BLaER1 treated with 17β-estradiol and CSF1 and Interleukin-3, amounts not matched to agents 10 nM and 100 nM (cell line): ENCODE results near the gene ULK1.

Experiments used
- H3K27ac ChIP-seq, 11 experiments: shearing (Covaris generic); formaldehyde crosslinking; 2 replicates each; pipeline ENCODE4 v1.8.1; 2022
- H3K27me3 ChIP-seq, 11 experiments: shearing (Covaris generic); formaldehyde crosslinking; 2 replicates each; pipeline ENCODE4 v1.8.1; 2022
- H3K36me3 ChIP-seq, 11 experiments: shearing (Covaris generic); formaldehyde crosslinking; 2 replicates each; pipeline ENCODE4 v1.8.1; 2022
- H3K4me1 ChIP-seq, 10 experiments: shearing (Covaris generic); formaldehyde crosslinking; 2 replicates each; pipeline ENCODE4 v1.8.1; 2022
- H3K4me2 ChIP-seq, 11 experiments: shearing (Covaris generic); formaldehyde crosslinking; 2 replicates each; pipeline ENCODE4 v1.8.1; 2022
- H3K4me3 ChIP-seq, 10 experiments: shearing (Covaris generic); formaldehyde crosslinking; 2 replicates each; pipeline ENCODE4 v1.8.1; 2022
- H3K9ac ChIP-seq, 11 experiments: shearing (Covaris generic); formaldehyde crosslinking; 2 replicates each; pipeline ENCODE4 v1.8.1; 2022
- H3K9me3 ChIP-seq, 11 experiments: shearing (Covaris generic); formaldehyde crosslinking; replicated peaks in 1 of 11; 2 replicates each; pipeline ENCODE4 v1.8.1; 2022
- H4K20me1 ChIP-seq, 11 experiments: shearing (Covaris generic); formaldehyde crosslinking; 2 replicates each; pipeline ENCODE4 v1.8.1; 2022
- Cebpa-rat ChIP-seq, 11 experiments: shearing (Covaris generic); IDR thresholded peaks; 2 replicates each; pipeline ENCODE4 v1.8.1; 2022

Gene ULK1

DNA sequence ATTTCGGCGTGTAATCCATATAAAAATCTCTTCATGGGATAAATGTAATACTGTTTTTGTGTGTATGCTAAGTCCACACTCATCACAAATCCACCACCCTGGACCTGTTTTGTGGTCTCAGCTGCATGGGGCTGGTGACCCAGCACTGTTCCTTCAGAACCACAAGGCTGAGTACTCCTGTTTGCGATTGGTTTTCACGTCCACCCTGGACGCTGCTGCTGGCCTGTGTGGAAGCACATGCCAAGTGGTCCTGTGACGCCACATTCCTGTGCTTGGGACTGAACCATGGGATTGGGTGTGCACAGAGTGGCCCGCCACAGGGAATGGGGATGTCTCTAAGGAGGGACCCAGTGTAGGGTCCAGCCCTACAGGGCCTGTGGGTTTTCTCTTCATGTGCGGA is 39.0 kb downstream of the ULK1 start:
- peaks cover 0 to 81% (median 56%) of the 10 kb centered on the region in 11 experiments; a peak in 19 of 22 replicates for H4K20me1 ChIP-seq
- peaks cover 12 to 32% (median 26%) of the 10 kb centered on the region in 10 experiments for H3K4me1 ChIP-seq
- no peak overlapping the region for H3K4me3 ChIP-seq
- H3K4me2 ChIP-seq: no peak overlapping the region
- no peaks in the 10 kb centered on the region for H3K27me3 ChIP-seq
- no peaks in the 10 kb centered on the region for H3K9me3 ChIP-seq
- H3K27ac ChIP-seq: no peak overlapping the region
- no peak overlapping the region for H3K9ac ChIP-seq
- TF ChIP-seq Cebpa-rat (IDR thresholded peaks at IDR 0.05): no peak
- H3K36me3 ChIP-seq: peaks cover 61 to 82% (median 79%) of the 10 kb centered on the region in 11 experiments

DNA sequence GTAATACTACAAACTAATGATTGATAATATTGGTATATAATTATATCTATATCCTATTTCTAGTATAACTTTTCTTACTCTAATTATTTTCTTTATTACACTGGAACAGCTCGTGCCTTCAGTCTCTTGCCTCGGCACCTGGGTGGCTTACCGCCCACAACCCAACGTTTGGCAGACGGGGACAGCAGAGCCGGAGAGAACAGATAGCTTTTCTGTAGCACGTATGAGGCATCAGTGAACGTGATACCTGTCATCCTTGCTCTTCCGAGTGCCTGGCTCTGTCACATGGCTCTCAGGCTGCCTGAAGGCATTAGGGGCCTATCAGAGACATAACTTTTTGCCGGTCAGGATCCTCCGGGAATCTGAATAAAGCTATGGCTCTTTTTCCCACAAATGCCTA is 40.1 kb downstream of the ULK1 start:
- no peak overlapping the region for H3K27ac ChIP-seq
- H3K4me2 ChIP-seq: no peak overlapping the region
- H3K27me3 ChIP-seq: no peaks in the 10 kb centered on the region
- H3K36me3 ChIP-seq: peaks cover 71 to 94% (median 91%) of the 10 kb centered on the region in 11 experiments
- H4K20me1 ChIP-seq: peaks cover 0 to 92% (median 62%) of the 10 kb centered on the region in 11 experiments; a peak in 19 of 22 replicates
- TF ChIP-seq Cebpa-rat (IDR thresholded peaks at IDR 0.05): no peak
- no peak overlapping the region for H3K4me3 ChIP-seq
- no peak overlapping the region for H3K9ac ChIP-seq
- H3K9me3 ChIP-seq: no peaks in the 10 kb centered on the region
- H3K4me1 ChIP-seq: peaks cover 12 to 29% (median 25%) of the 10 kb centered on the region in 10 experiments

DNA sequence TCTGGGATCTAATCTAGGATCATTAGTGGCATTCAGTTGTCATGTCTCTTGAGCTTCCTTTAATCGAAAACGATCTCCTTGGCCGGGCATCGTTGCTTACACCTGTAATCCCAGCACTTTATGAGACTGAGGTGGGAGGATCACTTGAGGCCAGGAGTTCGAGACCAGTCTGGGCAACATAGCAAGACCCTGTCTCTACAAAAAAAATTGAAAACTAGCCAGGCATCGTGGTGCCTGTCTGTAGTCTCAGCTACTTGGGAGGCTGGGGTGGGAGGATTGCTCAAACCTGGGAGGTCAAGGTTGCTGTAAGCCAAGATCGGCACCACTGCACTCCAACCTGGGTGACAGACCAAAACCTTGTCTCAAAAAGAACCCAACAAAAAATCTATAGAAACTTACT is 43.7 kb downstream of the ULK1 start:
- no peak overlapping the region for H3K4me2 ChIP-seq
- H3K27ac ChIP-seq: no peak overlapping the region
- no peak for TF ChIP-seq Cebpa-rat (IDR thresholded peaks at IDR 0.05)
- H3K4me1 ChIP-seq: no peaks in the 10 kb centered on the region
- H3K4me3 ChIP-seq: no peak overlapping the region
- peaks cover 88 to 100% (median 99%) of the 10 kb centered on the region in 11 experiments for H3K36me3 ChIP-seq
- H3K9ac ChIP-seq: 0 out of 22 replicates have a peak overlapping the region, but pooled peaks of 1 of the 11 experiments have one; percentile 19
- H3K27me3 ChIP-seq: no peaks in the 10 kb centered on the region
- no peaks in the 10 kb centered on the region for H3K9me3 ChIP-seq
- H4K20me1 ChIP-seq: peaks cover 0 to 94% (median 64%) of the 10 kb centered on the region in 11 experiments; a peak in 18 of 22 replicates

DNA sequence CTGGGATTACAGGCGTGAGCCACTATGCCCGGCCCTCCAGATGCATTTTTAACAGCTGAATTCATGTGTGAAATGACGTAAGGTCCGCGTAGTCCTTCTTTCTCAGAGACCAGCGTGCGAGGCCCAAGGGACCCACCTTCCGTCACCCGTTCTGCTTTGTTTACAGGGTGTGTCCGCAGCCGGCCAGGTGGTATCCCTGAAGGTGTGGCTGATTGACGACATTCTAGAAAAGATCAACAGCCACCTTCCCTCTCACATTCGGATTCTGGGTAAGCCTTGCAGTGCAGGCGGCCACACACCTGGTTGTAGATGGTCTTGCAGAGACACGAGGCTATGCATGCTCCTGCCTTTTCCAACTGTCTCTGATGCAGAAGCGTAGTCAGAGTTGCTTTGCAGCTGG is 44.6 kb downstream of the ULK1 start:
- no peak overlapping the region for H3K27ac ChIP-seq
- H3K36me3 ChIP-seq: peaks cover 88 to 100% (median 99%) of the 10 kb centered on the region in 11 experiments
- no peaks in the 10 kb centered on the region for H3K27me3 ChIP-seq

DNA sequence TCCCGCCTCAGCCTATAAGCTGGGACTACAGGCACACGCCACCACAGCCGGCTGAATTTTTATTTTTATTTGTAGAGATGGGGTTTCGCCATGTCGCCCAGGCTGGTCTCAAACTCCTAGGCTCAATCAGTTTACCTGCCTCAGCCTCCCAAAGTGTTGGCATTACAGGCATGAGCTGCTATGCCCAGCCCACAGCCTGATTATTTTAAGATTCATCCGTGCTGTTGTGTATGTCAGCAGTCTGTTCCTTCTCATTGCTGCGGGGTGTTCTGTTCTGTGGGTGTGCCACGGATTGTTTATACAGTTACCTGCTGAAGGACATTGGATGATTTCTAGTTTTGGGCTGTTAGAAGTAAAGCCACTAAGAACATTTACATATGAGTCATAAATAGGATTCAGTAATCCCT is 45.7 kb downstream of the ULK1 start:
- Histone ChIP-seq H3K4me1 (peaks cover 0 to 7% (median under 1%) of the 10 kb centered on the region in 10 experiments; a peak in 4 of 20 replicates), H3K9ac (0 out of 22 replicates have a peak overlapping the region, but pooled peaks of 1 of the 11 experiments have one; percentile 16), H3K9me3 (no peaks in the 10 kb centered on the region), H3K27me3 (no peaks in the 10 kb centered on the region), H3K36me3 (peaks cover 88 to 100% (median 99%) of the 10 kb centered on the region in 11 experiments), H3K4me2 (no peak overlapping the region), H4K20me1 (peaks cover 0 to 95% (median 56%) of the 10 kb centered on the region in 11 experiments; a peak in 18 of 22 replicates), H3K4me3 (no peak overlapping the region), H3K27ac (no peak overlapping the region)
- no peak for TF ChIP-seq Cebpa-rat (IDR thresholded peaks at IDR 0.05)

More for the DNA sequence above, 44.6 kb downstream of the ULK1 start:
- no peaks in the 10 kb centered on the region for H3K4me1 ChIP-seq
- no peak overlapping the region for H3K9ac ChIP-seq
- no peak overlapping the region for H3K4me2 ChIP-seq
- no peak overlapping the region for H3K4me3 ChIP-seq
- peaks cover 0 to 94% (median 61%) of the 10 kb centered on the region in 11 experiments; a peak in 18 of 22 replicates for H4K20me1 ChIP-seq
- TF ChIP-seq Cebpa-rat (IDR thresholded peaks at IDR 0.05): no peak
- H3K9me3 ChIP-seq: no peaks in the 10 kb centered on the region

DNA sequence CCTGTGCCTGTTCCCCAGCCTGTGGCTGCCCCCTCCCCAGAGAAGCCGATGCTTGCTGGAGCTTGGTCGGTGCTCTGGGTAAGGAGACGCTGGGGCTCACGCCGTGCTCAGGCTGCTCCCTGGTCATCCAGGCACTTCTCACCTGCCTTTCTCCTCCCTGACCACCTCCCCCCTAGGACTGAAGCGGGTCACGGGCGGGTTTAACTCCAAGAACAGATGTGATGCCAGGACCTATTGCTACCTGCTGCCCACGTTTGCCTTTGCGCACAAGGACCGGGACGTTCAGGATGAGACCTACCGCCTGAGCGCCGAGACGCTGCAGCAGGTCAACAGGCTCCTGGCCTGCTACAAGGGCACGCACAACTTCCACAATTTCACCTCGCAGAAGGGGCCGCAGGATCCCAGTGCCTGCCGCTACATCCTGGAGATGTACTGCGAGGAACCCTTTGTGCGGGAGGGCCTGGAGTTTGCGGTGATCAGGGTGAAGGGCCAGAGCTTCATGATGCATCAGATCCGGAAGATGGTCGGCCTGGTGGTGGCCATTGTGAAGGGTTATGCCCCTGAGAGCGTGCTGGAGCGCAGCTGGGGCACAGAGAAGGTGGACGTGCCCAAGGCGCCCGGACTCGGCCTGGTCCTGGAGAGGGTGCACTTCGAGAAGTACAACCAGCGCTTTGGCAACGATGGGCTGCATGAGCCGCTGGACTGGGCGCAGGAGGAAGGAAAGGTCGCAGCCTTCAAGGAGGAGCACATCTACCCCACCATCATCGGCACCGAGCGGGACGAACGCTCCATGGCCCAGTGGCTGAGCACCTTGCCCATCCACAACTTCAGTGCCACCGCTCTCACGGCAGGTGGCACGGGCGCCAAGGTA is 46.9 kb downstream of the ULK1 start:
- no peak overlapping the region for H3K4me3 ChIP-seq
- H4K20me1 ChIP-seq: peaks cover 0 to 94% (median 56%) of the 10 kb centered on the region in 11 experiments; a peak in 18 of 22 replicates
- H3K9me3 ChIP-seq: no peaks in the 10 kb centered on the region
- no peak overlapping the region for H3K4me2 ChIP-seq
- no peak overlapping the region for H3K9ac ChIP-seq
- H3K36me3 ChIP-seq: peaks cover 78 to 92% (median 90%) of the 10 kb centered on the region in 11 experiments
- peaks cover 0 to 12% (median 2%) of the 10 kb centered on the region in 10 experiments; a peak in 4 of 20 replicates for H3K4me1 ChIP-seq
- no peak overlapping the region for H3K27ac ChIP-seq
- no peak for TF ChIP-seq Cebpa-rat (IDR thresholded peaks at IDR 0.05)
- no peaks in the 10 kb centered on the region for H3K27me3 ChIP-seq

DNA sequence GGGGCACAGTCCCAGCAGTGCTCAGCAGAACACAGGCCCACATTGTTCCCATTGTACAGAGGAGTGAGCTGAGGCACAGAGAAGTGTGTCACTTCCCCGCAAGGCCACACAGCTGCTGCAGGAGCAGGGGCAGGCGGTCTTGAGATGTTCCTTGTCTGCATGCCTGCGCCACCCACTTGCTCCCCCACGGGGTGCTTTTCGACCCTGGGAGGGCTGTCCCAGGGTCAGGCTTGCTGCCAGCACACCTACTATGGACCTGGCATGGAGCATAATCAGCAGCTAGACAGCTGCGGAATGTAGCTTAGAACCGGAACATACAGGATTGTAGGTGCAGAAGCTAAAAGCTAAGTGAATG is 47.5 kb downstream of the ULK1 start:
- TF ChIP-seq Cebpa-rat (IDR thresholded peaks at IDR 0.05): no peak
- peaks cover 72 to 86% (median 84%) of the 10 kb centered on the region in 11 experiments for H3K36me3 ChIP-seq

DNA sequence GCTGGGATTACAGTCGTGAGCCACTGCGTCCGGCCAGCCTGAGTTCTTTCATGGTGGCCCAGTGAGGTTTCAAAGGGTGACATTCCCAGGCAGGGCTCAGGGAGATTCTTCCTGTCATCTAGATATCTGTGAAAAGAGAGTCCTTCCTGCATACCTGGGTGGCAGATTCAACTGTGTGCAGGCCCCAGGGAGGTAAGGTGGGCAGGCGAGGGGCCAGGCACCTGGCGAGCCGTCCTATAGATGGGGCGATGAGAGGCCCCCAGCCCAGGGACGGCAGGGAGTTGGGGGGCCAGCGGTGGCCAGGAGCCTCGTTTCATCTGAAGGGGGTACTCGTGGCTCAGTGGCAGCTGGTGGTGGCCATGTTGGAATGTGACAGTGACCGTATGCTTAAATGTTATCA is 48.2 kb downstream of the ULK1 start:
- Histone ChIP-seq H3K36me3 (peaks cover 70 to 79% (median 77%) of the 10 kb centered on the region in 11 experiments), H3K4me1 (peaks cover 0 to 18% (median 6%) of the 10 kb centered on the region in 10 experiments; a peak in 10 of 20 replicates), H3K4me2 (no peak overlapping the region), H3K9ac (no peak overlapping the region), H3K9me3 (no peaks in the 10 kb centered on the region), H3K27me3 (no peaks in the 10 kb centered on the region), H3K27ac (no peak overlapping the region), H4K20me1 (peaks cover 0 to 89% (median 54%) of the 10 kb centered on the region in 11 experiments; a peak in 18 of 22 replicates), H3K4me3 (no peak overlapping the region)
- TF ChIP-seq Cebpa-rat (IDR thresholded peaks at IDR 0.05): no peak

More for the DNA sequence above, 47.5 kb downstream of the ULK1 start:
- peaks cover 0 to 12% (median 2%) of the 10 kb centered on the region in 10 experiments; a peak in 5 of 20 replicates for H3K4me1 ChIP-seq
- H4K20me1 ChIP-seq: peaks cover 0 to 92% (median 56%) of the 10 kb centered on the region in 11 experiments; a peak in 18 of 22 replicates
- H3K27me3 ChIP-seq: no peaks in the 10 kb centered on the region
- H3K4me3 ChIP-seq: no peak overlapping the region
- H3K4me2 ChIP-seq: no peak overlapping the region
- H3K27ac ChIP-seq: no peak overlapping the region
- H3K9me3 ChIP-seq: no peaks in the 10 kb centered on the region
- no peak overlapping the region for H3K9ac ChIP-seq

DNA sequence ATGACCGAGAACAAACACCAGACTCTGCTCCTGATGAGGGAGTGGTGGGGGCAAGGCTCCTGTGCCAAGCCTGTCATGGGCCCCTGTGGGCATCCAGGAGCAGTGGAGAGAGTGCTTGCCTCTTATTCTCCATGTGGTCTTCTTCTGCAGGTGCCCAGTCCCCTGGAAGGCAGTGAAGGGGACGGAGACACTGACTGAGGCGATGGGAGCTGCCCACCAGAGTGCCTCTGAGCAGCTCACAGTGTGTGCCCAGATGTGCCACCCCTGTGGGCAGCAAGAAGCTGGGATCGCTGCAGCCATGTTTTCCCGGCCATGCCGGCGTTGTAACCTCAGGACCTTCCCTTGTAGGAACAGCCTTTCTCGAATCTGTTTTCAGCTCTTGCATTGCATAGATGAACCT is 49.0 kb downstream of the ULK1 start:
- Histone ChIP-seq H3K36me3 (peaks cover 63 to 72% (median 70%) of the 10 kb centered on the region in 11 experiments), H3K9ac (no peak overlapping the region), H3K4me3 (no peak overlapping the region), H3K4me2 (no peak overlapping the region), H3K27ac (no peak overlapping the region), H3K4me1 (peaks cover 0 to 25% (median 9%) of the 10 kb centered on the region in 10 experiments; a peak in 10 of 20 replicates), H4K20me1 (peaks cover 0 to 81% (median 50%) of the 10 kb centered on the region in 11 experiments; a peak in 18 of 22 replicates), H3K27me3 (no peaks in the 10 kb centered on the region), H3K9me3 (no peaks in the 10 kb centered on the region)
- TF ChIP-seq Cebpa-rat (IDR thresholded peaks at IDR 0.05): no peak
